Hepatocyte (in vitro differentiated cells): ENCODE measurements around the gene EYS.

Experiments
- CTCF ChIP-seq: fragments of 200-600 bp; sonication (generic); IDR thresholded peaks from 2 replicates; pipeline ENCODE4 v1.5.1; 2016; ENCODE audit warnings: antibody characterized with exemption, mild to moderate bottlenecking; ENCODE audit not compliant: poor library complexity
- EZH2 ChIP-seq: fragments of 200-600 bp; sonication (generic); IDR thresholded peaks from 2 replicates; pipeline ENCODE4 v1.6.1; 2016; ENCODE audit warnings: antibody characterized with exemption, mild to moderate bottlenecking, borderline replicate concordance

- no peak for TF ChIP-seq CTCF
- TF ChIP-seq EZH2 = no peak
Measured at GRCh38 chr6:64782877-64783276, 924.1 kb downstream of the EYS start.
